Measurements from ENCODE around the gene CES3.
"Not testable (repeated sequence)": the region's sequence is repeated elsewhere in the genome, so short reads cannot be mapped to it uniquely, and the experiment has no call there.

CES3 gene

GRCh38 chr16:66927918-66928649 lies 33.0 kb upstream of the CES3 start:
- no peak for FAIRE-seq

GRCh38 chr16:66928702-66929388 lies 32.2 kb upstream of the CES3 start:
- FAIRE-seq (no peak), DNase-seq (ENCODE audit: insufficient read length) (no peak)
- no peak for TF ChIP-seq POLR2A (IDR thresholded peaks at IDR 0.05; ENCODE audit: low read depth, low read length)
- TF ChIP-seq TAF1 (IDR thresholded peaks at IDR 0.05; ENCODE audit: borderline replicate concordance, low read depth, low read length) = no peak
- no peak for TF ChIP-seq POLR2AphosphoS5 (IDR thresholded peaks at IDR 0.05; ENCODE audit: low read depth, low read length)

More at GRCh38 chr16:66927918-66928649, 33.0 kb upstream of the CES3 start:
- DNase-seq (ENCODE audit: insufficient read length) = no peak
- TF ChIP-seq POLR2AphosphoS5 (IDR thresholded peaks at IDR 0.05; ENCODE audit: low read depth, low read length) (no peak), TAF1 (IDR thresholded peaks at IDR 0.05; ENCODE audit: borderline replicate concordance, low read depth, low read length) (no peak), POLR2A (IDR thresholded peaks at IDR 0.05; ENCODE audit: low read depth, low read length) (no peak)

GRCh38 chr16:66930189-66930588 lies 30.9 kb upstream of the CES3 start:
- TF ChIP-seq POLR2AphosphoS5 (IDR thresholded peaks at IDR 0.05; ENCODE audit: low read depth, low read length) (no peak), TAF1 (IDR thresholded peaks at IDR 0.05; ENCODE audit: borderline replicate concordance, low read depth, low read length) (no peak), POLR2A (IDR thresholded peaks at IDR 0.05; ENCODE audit: low read depth, low read length) (no peak)
- FAIRE-seq (no peak), DNase-seq (ENCODE audit: insufficient read length) (no peak)

GRCh38 chr16:66931665-66932064 lies 29.4 kb upstream of the CES3 start:
- FAIRE-seq (no peak), DNase-seq (ENCODE audit: insufficient read length) (no peak)
- peak; percentile 26; the same call in 1 of the 2 replicates for TF ChIP-seq POLR2AphosphoS5 (IDR thresholded peaks at IDR 0.05; ENCODE audit: low read depth, low read length)
- no peak for TF ChIP-seq TAF1 (IDR thresholded peaks at IDR 0.05; ENCODE audit: borderline replicate concordance, low read depth, low read length)
- TF ChIP-seq POLR2A (IDR thresholded peaks at IDR 0.05; ENCODE audit: low read depth, low read length) = peak; percentile 35; the same call in 1 of the 2 replicates

- TF ChIP-seq POLR2AphosphoS5 (IDR thresholded peaks at IDR 0.05; ENCODE audit: low read depth, low read length) = no peak
- FAIRE-seq = no peak
These were observed 29.0 kb upstream of the CES3 start for GRCh38 chr16:66932076-66932475.

GRCh38 chr16:66933776-66934137 lies 27.3 kb upstream of the CES3 start:
- no peak for FAIRE-seq
- no peak for DNase-seq (ENCODE audit: insufficient read length)
- TF ChIP-seq POLR2AphosphoS5 (IDR thresholded peaks at IDR 0.05; ENCODE audit: low read depth, low read length) (no peak), TAF1 (IDR thresholded peaks at IDR 0.05; ENCODE audit: borderline replicate concordance, low read depth, low read length) (no peak), POLR2A (IDR thresholded peaks at IDR 0.05; ENCODE audit: low read depth, low read length) (no peak)

More at GRCh38 chr16:66932076-66932475, 29.0 kb upstream of the CES3 start:
- DNase-seq (ENCODE audit: insufficient read length) = no peak

- TF ChIP-seq POLR2A (IDR thresholded peaks at IDR 0.05; ENCODE audit: low read depth, low read length) (peak; percentile 94; the same call in 1 of the 2 replicates), POLR2AphosphoS5 (IDR thresholded peaks at IDR 0.05; ENCODE audit: low read depth, low read length) (peak; percentile 86), TAF1 (IDR thresholded peaks at IDR 0.05; ENCODE audit: borderline replicate concordance, low read depth, low read length) (peak; percentile 75)
- DNase-seq (ENCODE audit: insufficient read length) (peak; percentile 97), FAIRE-seq (peak; percentile 99)
These were observed 26.8 kb upstream of the CES3 start, which contains the start of gene CIAO2B for GRCh38 chr16:66934138-66934838. Gene CIAO2B, minus strand, starts transcription at chr16:66934402. Its CDS starts 38 bp downstream, at chr16:66934364.

GRCh38 chr16:66934839-66935313 lies 26.2 kb upstream of the CES3 start:
- not testable (repeated sequence) for DNase-seq (ENCODE audit: insufficient read length); FAIRE-seq

GRCh38 chr16:66935314-66936011 lies 25.6 kb upstream of the CES3 start, which contains the start of gene CES2:
Gene CES2, plus strand, starts transcription at chr16:66935516. Its CDS starts 120 bp downstream, at chr16:66935636.
- no peak for DNase-seq (ENCODE audit: insufficient read length)

GRCh38 chr16:66936462-66936861 lies 24.6 kb upstream of the CES3 start:
- FAIRE-seq (no peak), DNase-seq (ENCODE audit: insufficient read length) (peak; percentile 5)
- TF ChIP-seq TAF1 (IDR thresholded peaks at IDR 0.05; ENCODE audit: borderline replicate concordance, low read depth, low read length) = no peak

More at GRCh38 chr16:66935314-66936011, 25.6 kb upstream of the CES3 start, which contains the start of gene CES2:
- no peak for TF ChIP-seq TAF1 (IDR thresholded peaks at IDR 0.05; ENCODE audit: borderline replicate concordance, low read depth, low read length)
- TF ChIP-seq POLR2A (IDR thresholded peaks at IDR 0.05; ENCODE audit: low read depth, low read length) = no peak
- no peak for TF ChIP-seq POLR2AphosphoS5 (IDR thresholded peaks at IDR 0.05; ENCODE audit: low read depth, low read length)
- FAIRE-seq = peak; percentile 40
